Naive thymus-derived CD4-positive, alpha-beta T cell (primary cell): ENCODE measurements around the gene REC8. TPM values are rescaled to one million over a fixed set of nuclear protein-coding genes. Genes with fewer than 3 reads are reported as not detected.

Experiments
- ATAC-seq: fragments of 150-1000 bp; cut with Tn5 transposase; 2 replicates; pipeline ENCODE4 v1.10.0; 2021; ENCODE audit warnings: mild to moderate bottlenecking, moderate library complexity
- CTCF ChIA-PET: fragments of 350-600 bp; sonication (Branson Sonifier 250); formaldehyde crosslinking; loops from one replicate; lab custom pipeline; 2021; ENCODE audit warnings: antibody characterized with exemption; lab: Charles Lee
- POLR2A ChIA-PET: fragments of 350-600 bp; sonication (Branson Sonifier 250); formaldehyde crosslinking; loops from one replicate; lab custom pipeline; 2021; ENCODE audit warnings: antibody characterized with exemption, inconsistent platforms; lab: Charles Lee
- DNase-seq, 9 donors: peaks; one replicate each; pipeline versions ENCODE4 v3.0.0 to v3.0.0-alpha.2; 2020 to 2022; ENCODE audit warnings: mixed read lengths in 1 of 9
- H3K27ac ChIP-seq: one replicate; pipeline ENCODE4 v1.7.0; 2013; ENCODE audit warnings: mild to moderate bottlenecking, low read depth, low read length, moderate library complexity
- H3K27me3 ChIP-seq, 2 donors: one replicate each; pipeline ENCODE4 v1.7.0; 2013; ENCODE audit warnings: low read length in 2 of 2, mild to moderate bottlenecking in 2 of 2, moderate library complexity in 2 of 2; ENCODE audit not compliant: control insufficient read depth in 2 of 2, insufficient read depth in 2 of 2
- H3K36me3 ChIP-seq, 3 experiments: 1 replicate in 2 of 3; 2 replicates in 1 of 3; pipeline ENCODE4 v1.7.0; 2013; ENCODE audit warnings: low read length in 3 of 3, mild to moderate bottlenecking in 3 of 3, moderate library complexity in 1 of 3; ENCODE audit not compliant: insufficient read depth in 3 of 3, control insufficient read depth in 2 of 3
- H3K4me1 ChIP-seq, 2 donors: one replicate each; pipeline ENCODE4 v1.7.0; 2013; ENCODE audit warnings: low read length in 2 of 2, mild to moderate bottlenecking in 2 of 2, moderate library complexity in 1 of 2; ENCODE audit not compliant: control insufficient read depth in 2 of 2, insufficient read depth in 2 of 2
- H3K4me3 ChIP-seq: 2 replicates; pipeline ENCODE4 v1.7.0; 2013; ENCODE audit warnings: mild to moderate bottlenecking, low read length
- H3K9me3 ChIP-seq, 3 experiments: 1 replicate in 2 of 3; 2 replicates in 1 of 3; pipeline ENCODE4 v1.7.0; 2013; ENCODE audit warnings: low read length in 3 of 3; ENCODE audit not compliant: control insufficient read depth in 2 of 3
- H3K27ac Mint-ChIP-seq, 9 donors: one replicate each; pipeline ENCODE4 v1.8.0; 2020 to 2022; ENCODE audit warnings: mixed read lengths in 9 of 9, mild to moderate bottlenecking in 8 of 9, moderate library complexity in 5 of 9, inconsistent platforms in 2 of 9
- H3K27me3 Mint-ChIP-seq, 5 donors: one replicate each; pipeline ENCODE4 v1.8.0; 2021 to 2022; ENCODE audit warnings: mixed read lengths in 5 of 5, mild to moderate bottlenecking in 1 of 5
- H3K36me3 Mint-ChIP-seq, 5 donors: one replicate each; pipeline ENCODE4 v1.8.0; 2020 to 2022; ENCODE audit warnings: mixed read lengths in 5 of 5, mild to moderate bottlenecking in 3 of 5, inconsistent platforms in 1 of 5
- H3K4me1 Mint-ChIP-seq, 7 donors: one replicate each; pipeline ENCODE4 v1.8.0; 2020 to 2022; ENCODE audit warnings: mixed read lengths in 7 of 7, mild to moderate bottlenecking in 3 of 7, inconsistent platforms in 1 of 7
- H3K4me3 Mint-ChIP-seq, 10 donors: one replicate each; pipeline ENCODE4 v1.8.0; 2020 to 2022; ENCODE audit warnings: mild to moderate bottlenecking in 10 of 10, mixed read lengths in 10 of 10, moderate library complexity in 6 of 10, inconsistent platforms in 2 of 10
- H3K9me3 Mint-ChIP-seq, 11 donors: one replicate each; pipeline ENCODE4 v1.8.0; 2020 to 2022; ENCODE audit warnings: mixed read lengths in 11 of 11, mild to moderate bottlenecking in 4 of 11, inconsistent platforms in 1 of 11, moderate library complexity in 1 of 11
- intact Hi-C, 2 donors: fragments of 100-400 bp; cut with micrococcal nuclease; formaldehyde crosslinking; loops; one replicate each; pipeline ENCODE4 v1.15.1; 2023
- polyA plus RNA-seq, 2 donors: library from polyadenylated mRNA; unstranded; fragments of 300-500 nt; fragmentation: Illumina TruSeq; gene quantifications; one replicate each; pipeline ENCODE4 v1.2.3, GENCODE V29; 2021
- total RNA-seq, 6 experiments: library from RNA in 5 of 6; stranded (reverse) in 5 of 6; gene quantifications; 1 replicate in 5 of 6; 2 replicates in 1 of 6; pipeline ENCODE4 v1.2.3 and lab custom pipeline; 2021 to 2026

The REC8 gene
- total and polyA plus RNA-seq, 7 experiments from 2014 or later, result 4.4 to 80.5 (median 23.3) TPM

GRCh38 chr14:24150567-24150966 lies 21.3 kb upstream of the REC8 start:
- ChIA-PET POLR2A (interaction anchor here (0.5 to 11.1 kb wide), 11 partner anchors 10 to 119 kb away, joined by 3 to 139 read pairs (median 5); partner anchors contain the start of genes EMC9, IPO4, IRF9 and PSME1), CTCF (interaction anchor here (1.0 to 1.6 kb wide), 4 partner anchors 10 to 157 kb away, joined by 3 to 14 read pairs (median 5); no protein-coding TSS in a partner anchor)
- ATAC-seq, result no peak
- Histone ChIP-seq H3K4me3 (no peak overlapping the region), H3K36me3 (peaks cover 17 to 58% (median 26%) of the 10 kb centered on the region in 3 experiments), H3K9me3 (no peaks in the 10 kb centered on the region), H3K4me1 (peaks cover 23 to 28% of the 10 kb centered on the region in 2 donors), H3K27me3 (no peaks in the 10 kb centered on the region), H3K27ac (no peak overlapping the region)
- Mint-ChIP-seq H3K27me3 (no peaks in the 10 kb centered on the region), H3K9me3 (no peaks in the 10 kb centered on the region), H3K36me3 (peaks cover 0 to 50% (median 19%) of the 10 kb centered on the region in 5 donors), H3K4me3 (peak overlapping the region in 5 of 10 donors; percentile 20 to 56 (median 50)), H3K4me1 (peaks cover 24 to 48% (median 36%) of the 10 kb centered on the region in 7 donors), H3K27ac (peak overlapping the region in 5 of 9 donors; percentile 18 to 68 (median 28))
- no peak for DNase-seq
- intact Hi-C loops, result no loop called here

GRCh38 chr14:24150993-24151392 lies 20.9 kb upstream of the REC8 start:
- Mint-ChIP-seq H3K36me3 (peaks cover 0 to 50% (median 23%) of the 10 kb centered on the region in 5 donors), H3K4me1 (peaks cover 19 to 43% (median 32%) of the 10 kb centered on the region in 7 donors), H3K27me3 (no peaks in the 10 kb centered on the region), H3K27ac (peak overlapping the region in 3 of 9 donors; percentile 22 to 52 (median 28)), H3K9me3 (no peaks in the 10 kb centered on the region), H3K4me3 (peak overlapping the region in 1 of 10 donors; percentile 56)
- Histone ChIP-seq H3K27me3 (no peaks in the 10 kb centered on the region), H3K27ac (no peak overlapping the region), H3K9me3 (no peaks in the 10 kb centered on the region), H3K36me3 (peaks cover 21 to 62% (median 30%) of the 10 kb centered on the region in 3 experiments), H3K4me1 (peaks cover 19 to 24% of the 10 kb centered on the region in 2 donors), H3K4me3 (no peak overlapping the region)
- no peak for DNase-seq
- ATAC-seq, result no peak
- ChIA-PET POLR2A (interaction anchor here (0.5 to 11.1 kb wide), 9 partner anchors 10 to 119 kb away, joined by 3 to 139 read pairs (median 5); partner anchors contain the start of genes EMC9, IPO4, IRF9 and PSME1), CTCF (interaction anchor here (1.0 to 1.6 kb wide), 4 partner anchors 9 to 156 kb away, joined by 3 to 14 read pairs (median 5); no protein-coding TSS in a partner anchor)
- intact Hi-C loops, result no loop called here

GRCh38 chr14:24151404-24152080 lies 20.3 kb upstream of the REC8 start:
- Histone ChIP-seq H3K9me3 (no peaks in the 10 kb centered on the region), H3K4me1 (peaks cover 18 to 21% of the 10 kb centered on the region in 2 donors), H3K27ac (no peak overlapping the region), H3K36me3 (peaks cover 21 to 67% (median 30%) of the 10 kb centered on the region in 3 experiments), H3K27me3 (no peaks in the 10 kb centered on the region), H3K4me3 (no peak overlapping the region)
- H3K36me3 Mint-ChIP-seq, result peaks cover 0 to 48% (median 24%) of the 10 kb centered on the region in 5 donors
- peak overlapping the region in 1 of 9 donors; percentile 22 for H3K27ac Mint-ChIP-seq
- intact Hi-C loops, result no loop called here
- ATAC-seq (no peak), DNase-seq (no peak)
- H3K27me3 Mint-ChIP-seq, result no peaks in the 10 kb centered on the region
- H3K4me3 Mint-ChIP-seq, result no peak overlapping the region
- no peaks in the 10 kb centered on the region for H3K9me3 Mint-ChIP-seq
- CTCF ChIA-PET, result interaction anchor here (1.1 to 1.6 kb wide), 3 partner anchors 9 to 156 kb away, joined by 4 to 14 read pairs (median 6); no protein-coding TSS in a partner anchor
- POLR2A ChIA-PET, result interaction anchor here (0.6 to 11.1 kb wide), 9 partner anchors 9 to 53 kb away, joined by 3 to 139 read pairs (median 3); partner anchors contain the start of genes EMC9, IPO4, IRF9 and PSME1
- H3K4me1 Mint-ChIP-seq, result peaks cover 19 to 38% (median 29%) of the 10 kb centered on the region in 7 donors

GRCh38 chr14:24155100-24155499 lies 16.8 kb upstream of the REC8 start:
- Mint-ChIP-seq H3K36me3 (peaks cover 6 to 50% (median 25%) of the 10 kb centered on the region in 5 donors), H3K9me3 (no peaks in the 10 kb centered on the region), H3K4me1 (peaks cover 0 to 25% (median 11%) of the 10 kb centered on the region in 7 donors), H3K4me3 (no peak overlapping the region), H3K27me3 (no peaks in the 10 kb centered on the region), H3K27ac (peak overlapping the region in 5 of 9 donors; percentile 38 to 81 (median 61))
- Histone ChIP-seq H3K27me3 (no peaks in the 10 kb centered on the region), H3K4me1 (peaks cover under 1 to 1% of the 10 kb centered on the region in 2 donors), H3K36me3 (peaks cover 27 to 77% (median 41%) of the 10 kb centered on the region in 3 experiments), H3K4me3 (no peak overlapping the region), H3K9me3 (no peaks in the 10 kb centered on the region), H3K27ac (peak overlapping the region; percentile 47)
- intact Hi-C loops, result no loop called here
- POLR2A ChIA-PET, result interaction anchor here (0.5 to 1.7 kb wide), 8 partner anchors 8 to 88 kb away, joined by 3 to 8 read pairs (median 4); partner anchors contain the start of genes DCAF11, MDP1, NRL and PSME1
- CTCF ChIA-PET, result interaction anchor here (1.2 kb wide), 1 partner anchor 9 kb away, joined by 5 read pairs; no protein-coding TSS in a partner anchor
- DNase-seq (no peak), ATAC-seq (no peak)

GRCh38 chr14:24156840-24157239 lies 15.0 kb upstream of the REC8 start:
- CTCF ChIA-PET, result interaction anchor here (0.6 kb wide), 1 partner anchor 47 kb away, joined by 4 read pairs; no protein-coding TSS in a partner anchor
- H3K36me3 Mint-ChIP-seq, result peaks cover 6 to 55% (median 27%) of the 10 kb centered on the region in 5 donors
- peaks cover 0 to 4% (median 0%) of the 10 kb centered on the region in 11 donors for H3K9me3 Mint-ChIP-seq
- POLR2A ChIA-PET, result interaction anchor here (1.0 to 1.7 kb wide), 3 partner anchors 10 to 59 kb away, joined by 3 to 7 read pairs (median 3); partner anchors contain the start of genes IPO4 and MDP1
- H3K27me3 Mint-ChIP-seq, result peaks cover 0 to 4% (median 0%) of the 10 kb centered on the region in 5 donors
- Histone ChIP-seq H3K4me1 (peaks cover 9% of the 10 kb centered on the region in 2 donors), H3K4me3 (no peak overlapping the region), H3K27me3 (no peaks in the 10 kb centered on the region), H3K27ac (no peak overlapping the region), H3K9me3 (no peaks in the 10 kb centered on the region), H3K36me3 (peaks cover 23 to 69% (median 26%) of the 10 kb centered on the region in 3 experiments)
- H3K4me3 Mint-ChIP-seq, result no peak overlapping the region
- H3K4me1 Mint-ChIP-seq, result peaks cover 11 to 33% (median 21%) of the 10 kb centered on the region in 7 donors
- intact Hi-C loops, result no loop called here
- peak overlapping the region; percentile 46 to 100 (median 75) for H3K27ac Mint-ChIP-seq
- DNase-seq (no peak), ATAC-seq (no peak)

GRCh38 chr14:24157331-24157730 lies 14.5 kb upstream of the REC8 start:
- DNase-seq, result no peak
- Mint-ChIP-seq H3K9me3 (peaks cover 0 to 4% (median 0%) of the 10 kb centered on the region in 11 donors), H3K4me3 (no peak overlapping the region), H3K27me3 (peaks cover 0 to 4% (median 0%) of the 10 kb centered on the region in 5 donors), H3K4me1 (peaks cover 16 to 38% (median 23%) of the 10 kb centered on the region in 7 donors), H3K27ac (peak overlapping the region in 4 of 9 donors; percentile 67 to 100 (median 78)), H3K36me3 (peaks cover 6 to 57% (median 28%) of the 10 kb centered on the region in 5 donors)
- Histone ChIP-seq H3K27ac (no peak overlapping the region), H3K36me3 (peaks cover 23 to 66% (median 24%) of the 10 kb centered on the region in 3 experiments), H3K4me3 (no peak overlapping the region), H3K4me1 (peaks cover 9 to 14% of the 10 kb centered on the region in 2 donors), H3K9me3 (no peaks in the 10 kb centered on the region), H3K27me3 (no peaks in the 10 kb centered on the region)
- ATAC-seq, result no peak
- ChIA-PET POLR2A (interaction anchor here (1.0 to 1.7 kb wide), 3 partner anchors 10 to 43 kb away, joined by 3 read pairs; partner anchors contain the start of gene IPO4), CTCF (interaction anchor here (0.6 kb wide), 1 partner anchor 48 kb away, joined by 4 read pairs; no protein-coding TSS in a partner anchor)
- intact Hi-C loops, result no loop called here
